Measurements from ENCODE around the gene CENATAC.
"Not testable (repeated sequence)": the region's sequence is repeated elsewhere in the genome, so short reads cannot be mapped to it uniquely, and the experiment has no call there.

Gene CENATAC

DNA sequence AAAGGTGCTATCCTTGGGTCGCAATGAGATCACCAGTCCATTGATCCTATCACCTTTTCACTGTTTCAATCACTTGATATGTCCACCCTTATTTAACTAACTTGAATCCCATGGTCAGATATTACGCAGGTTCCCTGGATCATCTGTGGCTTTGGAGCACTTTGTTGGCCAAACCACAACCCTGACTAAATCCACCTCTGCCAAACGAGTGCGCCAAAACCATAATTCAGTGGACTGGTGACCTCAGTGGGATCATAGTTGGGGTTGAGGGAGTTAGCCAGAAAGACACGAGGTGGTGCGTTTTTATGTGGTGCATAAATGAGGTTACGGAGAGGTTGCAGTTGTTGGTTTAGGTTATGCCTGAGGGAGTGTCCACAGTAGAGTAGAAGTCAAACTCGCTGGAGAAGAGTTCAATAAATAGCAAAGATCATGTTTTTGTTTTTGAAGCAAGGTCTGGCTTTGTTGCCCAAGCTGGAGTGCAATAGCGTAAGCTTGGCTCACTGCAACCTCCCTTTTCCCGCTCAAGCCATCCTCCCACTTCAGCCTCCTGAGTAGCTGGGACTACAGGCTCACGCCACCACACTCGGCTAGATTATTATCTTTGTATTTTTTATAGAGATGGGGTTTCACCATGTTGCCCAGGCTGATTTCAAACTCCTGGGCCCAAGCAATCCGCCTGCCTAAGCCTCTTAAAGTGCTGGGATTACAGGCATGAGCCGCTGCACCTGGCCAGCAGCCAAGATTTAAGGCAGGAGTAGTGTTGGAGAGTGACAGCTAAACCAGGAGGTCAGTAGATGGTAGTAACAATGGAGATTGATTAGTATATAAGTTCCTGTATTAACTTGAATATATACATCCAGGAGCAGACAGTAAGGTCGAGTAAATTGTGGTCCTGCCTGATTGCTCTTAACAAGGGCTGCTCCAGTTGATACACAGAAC lies 21.9 kb upstream of the CENATAC start:
- Mint-ChIP-seq H3K27ac (no peak overlapping the region), H3K27me3 (peaks cover 32 to 51% of the 10 kb centered on the region in 2 donors), H3K9me3 (no peaks in the 10 kb centered on the region), H3K4me1 (ENCODE audit: low read depth in 2 of 2) (no peaks in the 10 kb centered on the region), H3K36me3 (ENCODE audit: insufficient read depth) (no peaks in the 10 kb centered on the region), H3K4me3 (no peak overlapping the region)
- DNase-seq, result no peak
- ATAC-seq (replicated peaks), result no peak

DNA sequence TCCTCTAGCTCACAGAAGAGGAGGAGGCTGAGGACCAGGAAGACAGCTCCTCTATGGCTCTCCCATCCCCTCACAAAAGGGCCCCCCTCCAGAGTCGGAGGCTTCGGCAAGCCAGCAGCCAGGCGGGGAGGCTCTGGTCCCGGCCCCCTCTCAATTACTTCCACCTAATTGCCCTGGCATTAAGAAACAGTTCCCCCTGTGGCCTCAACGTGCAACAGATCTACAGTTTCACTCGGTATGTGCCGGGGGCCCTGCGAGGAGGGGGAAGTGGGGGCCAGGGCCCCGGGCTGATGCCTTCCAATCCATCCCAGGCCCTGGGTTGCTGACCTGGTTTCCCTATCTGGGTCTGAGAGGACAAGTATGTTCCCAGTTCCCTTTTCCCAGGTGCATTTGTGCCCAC lies 18.5 kb upstream of the CENATAC start:
- no peaks in the 10 kb centered on the region for H3K9me3 Mint-ChIP-seq
- H3K4me3 Mint-ChIP-seq, result no peak overlapping the region
- DNase-seq, result no peak
- H3K36me3 Mint-ChIP-seq (ENCODE audit: insufficient read depth), result no peaks in the 10 kb centered on the region
- H3K4me1 Mint-ChIP-seq (ENCODE audit: low read depth in 2 of 2), result no peaks in the 10 kb centered on the region
- no peak for ATAC-seq (replicated peaks)
- peaks cover 24 to 36% of the 10 kb centered on the region in 2 donors for H3K27me3 Mint-ChIP-seq
- H3K27ac Mint-ChIP-seq, result no peak overlapping the region

DNA sequence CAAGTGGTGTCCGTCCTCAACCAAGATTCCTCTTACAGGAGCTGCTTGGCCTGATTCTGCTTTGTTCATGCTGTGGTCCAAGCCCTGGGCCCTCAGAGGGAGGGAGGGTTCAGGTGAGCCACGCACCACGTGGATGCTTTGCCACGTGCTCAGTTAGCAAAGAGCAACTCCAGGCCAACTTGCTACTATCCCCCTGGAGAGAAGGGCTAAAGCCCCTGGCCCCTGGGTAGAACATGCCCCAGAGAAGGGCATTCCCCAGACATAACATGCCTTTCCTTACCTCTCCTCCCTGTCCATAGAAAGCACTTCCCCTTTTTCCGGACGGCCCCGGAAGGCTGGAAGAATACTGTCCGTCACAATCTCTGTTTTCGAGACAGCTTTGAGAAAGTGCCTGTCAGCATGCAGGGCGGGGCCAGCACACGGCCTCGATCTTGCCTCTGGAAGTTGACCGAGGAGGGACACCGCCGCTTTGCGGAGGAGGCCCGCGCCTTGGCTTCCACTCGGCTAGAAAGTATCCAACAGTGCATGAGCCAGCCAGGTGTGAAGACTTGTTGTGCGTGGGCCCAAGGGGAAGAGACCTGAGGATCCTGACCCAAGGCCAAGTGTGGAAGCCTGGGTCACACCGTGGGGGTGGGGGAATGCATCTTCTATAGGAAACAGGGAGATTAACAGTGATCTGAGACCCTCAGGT lies 17.6 kb upstream of the CENATAC start:
- Mint-ChIP-seq H3K27me3 (peaks cover 15 to 27% of the 10 kb centered on the region in 2 donors), H3K4me1 (ENCODE audit: low read depth in 2 of 2) (no peaks in the 10 kb centered on the region), H3K4me3 (no peak overlapping the region), H3K36me3 (ENCODE audit: insufficient read depth) (no peaks in the 10 kb centered on the region), H3K27ac (no peak overlapping the region), H3K9me3 (no peaks in the 10 kb centered on the region)
- no peak for DNase-seq
- ATAC-seq (replicated peaks), result no peak

DNA sequence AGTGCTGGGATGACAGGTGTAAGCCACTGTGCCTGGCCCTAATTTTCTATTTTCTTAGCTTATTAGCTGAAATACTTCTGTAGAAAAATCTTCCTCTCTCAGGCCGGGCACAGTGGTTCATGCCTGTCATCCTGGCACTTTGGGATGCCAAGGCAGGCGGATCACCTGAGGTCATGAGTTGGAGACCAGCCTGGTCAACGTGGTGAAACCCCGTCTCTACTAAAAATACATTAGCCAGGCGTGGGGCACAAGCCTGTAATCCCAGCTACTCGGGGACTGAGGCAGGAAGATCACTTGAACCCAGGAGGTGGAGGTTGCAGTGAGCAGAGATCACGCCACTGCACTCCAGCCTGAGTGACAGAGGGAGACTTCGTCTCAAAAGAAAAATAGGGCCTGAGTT lies 13.6 kb upstream of the CENATAC start:
- not testable (repeated sequence) for ATAC-seq (replicated peaks); H3K27me3 Mint-ChIP-seq; H3K27ac Mint-ChIP-seq; H3K36me3 Mint-ChIP-seq (ENCODE audit: insufficient read depth); H3K9me3 Mint-ChIP-seq; H3K4me3 Mint-ChIP-seq; DNase-seq; H3K4me1 Mint-ChIP-seq (ENCODE audit: low read depth in 2 of 2)

DNA sequence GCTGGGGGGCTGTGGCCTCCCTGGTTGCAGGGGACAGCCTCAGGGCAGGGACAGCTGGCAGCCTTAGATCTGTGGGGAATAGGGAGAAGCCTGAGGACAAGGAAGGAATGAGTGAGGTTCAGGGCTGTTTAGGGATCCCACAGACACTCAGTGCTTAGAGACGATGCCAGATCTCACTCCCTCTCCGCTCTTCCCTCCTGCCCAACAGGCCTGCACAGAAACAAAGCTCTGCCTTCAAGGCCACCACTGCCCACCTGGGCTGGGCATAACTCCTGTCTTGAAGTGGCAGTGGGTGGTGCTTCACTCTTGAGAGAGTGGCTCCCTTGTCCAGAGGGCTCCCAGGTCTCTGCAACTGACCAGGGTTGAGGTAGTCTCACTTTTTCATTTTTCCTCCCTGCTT lies 13.1 kb upstream of the CENATAC start:
- H3K27ac Mint-ChIP-seq, result peak overlapping the region in 1 of 2 donors; percentile 88
- no peak for DNase-seq
- no peak for ATAC-seq (replicated peaks)
- H3K27me3 Mint-ChIP-seq, result no peaks in the 10 kb centered on the region
- H3K4me1 Mint-ChIP-seq (ENCODE audit: low read depth in 2 of 2), result peaks cover 0 to 2% of the 10 kb centered on the region in 2 donors
- H3K9me3 Mint-ChIP-seq, result no peaks in the 10 kb centered on the region
- peaks cover 3% of the 10 kb centered on the region for H3K36me3 Mint-ChIP-seq (ENCODE audit: insufficient read depth)
- H3K4me3 Mint-ChIP-seq, result no peak overlapping the region

DNA sequence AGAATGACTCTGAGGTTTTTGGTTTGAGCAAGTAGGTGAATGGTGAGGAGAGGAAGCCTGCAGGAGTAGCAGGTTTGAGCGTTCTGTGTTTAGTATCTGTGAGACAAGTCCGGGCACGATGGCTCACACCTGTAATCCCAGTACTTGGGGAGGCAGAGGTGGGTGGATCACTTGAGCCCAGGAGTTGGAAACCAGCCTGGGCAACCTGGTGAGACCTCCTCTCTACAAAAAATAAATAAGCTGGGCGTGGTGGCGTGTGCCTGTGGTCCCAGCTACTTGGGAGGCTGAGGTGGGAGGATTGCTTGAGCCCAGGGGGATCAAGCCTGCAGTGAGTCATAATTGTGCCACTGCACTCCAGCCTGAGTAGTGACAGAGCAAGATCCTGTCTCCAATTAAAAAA lies 9.7 kb upstream of the CENATAC start:
- DNase-seq (no peak), ATAC-seq (replicated peaks) (no peak)
- Mint-ChIP-seq H3K36me3 (ENCODE audit: insufficient read depth) (peaks cover 3% of the 10 kb centered on the region), H3K27me3 (no peaks in the 10 kb centered on the region), H3K4me1 (ENCODE audit: low read depth in 2 of 2) (peaks cover 0 to 2% of the 10 kb centered on the region in 2 donors), H3K4me3 (no peak overlapping the region), H3K9me3 (no peaks in the 10 kb centered on the region), H3K27ac (no peak overlapping the region)

DNA sequence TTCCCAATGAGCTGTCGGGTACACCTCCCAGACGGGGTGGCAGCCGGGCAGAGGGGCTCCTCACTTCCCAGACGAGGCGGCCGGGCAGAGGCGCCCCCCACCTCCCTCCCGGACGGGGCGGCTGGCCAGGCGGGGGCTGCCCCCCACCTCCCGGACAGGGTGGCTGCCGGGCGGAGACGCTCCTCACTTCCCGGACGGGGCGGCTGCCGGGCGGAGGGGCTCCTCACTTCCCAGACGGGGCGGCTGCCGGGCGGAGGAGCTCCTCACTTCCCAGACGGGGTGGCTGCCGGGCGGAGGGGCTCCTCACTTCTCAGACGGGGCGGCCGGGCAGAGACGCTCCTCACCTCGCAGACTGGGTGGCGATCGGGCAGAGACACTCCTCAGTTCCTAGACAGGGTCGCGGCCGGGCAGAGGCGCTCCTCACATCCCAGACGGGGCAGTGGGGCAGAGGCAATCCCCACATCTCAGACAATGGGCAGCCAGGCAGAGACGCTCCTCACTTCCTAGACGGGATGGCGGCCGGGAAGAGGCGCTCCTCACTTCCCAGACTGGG lies 6.4 kb upstream of the CENATAC start:
- not testable (repeated sequence) for H3K4me3 Mint-ChIP-seq; ATAC-seq (replicated peaks); DNase-seq

DNA sequence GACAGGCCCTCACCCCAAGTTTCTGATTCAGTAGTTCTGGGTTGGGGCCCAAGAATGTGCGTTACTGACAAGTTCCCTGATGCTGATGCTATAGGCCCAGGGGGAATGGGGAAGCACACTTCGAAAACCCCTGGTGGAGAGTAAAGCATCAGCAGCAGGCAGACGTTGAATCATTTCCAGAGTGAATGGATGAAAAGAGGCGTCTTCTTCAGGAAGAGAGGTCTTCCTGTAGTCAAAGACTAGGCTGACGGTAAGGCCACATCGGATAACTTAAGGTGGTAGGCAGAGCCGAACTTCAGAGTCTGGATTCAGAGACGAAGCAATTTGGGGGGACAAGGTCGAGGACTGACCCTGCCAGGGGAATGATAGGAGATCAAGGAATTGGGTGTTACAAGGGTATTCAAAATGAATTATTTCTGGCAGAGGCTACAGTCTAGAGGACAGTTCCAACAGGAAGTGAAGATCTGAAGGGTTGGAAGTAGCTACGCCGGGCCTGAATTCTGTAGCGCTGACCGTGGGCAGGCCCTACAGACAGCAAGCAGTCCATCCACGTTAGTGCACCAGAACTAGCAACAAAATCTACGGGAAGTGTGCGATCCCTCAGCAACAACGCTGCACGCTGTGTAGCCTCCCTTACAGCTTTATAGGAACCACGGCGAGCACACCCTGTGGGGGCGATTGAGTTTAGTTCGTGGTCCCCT lies 862 bp upstream of the CENATAC start:
- Mint-ChIP-seq H3K9me3 (no peaks in the 10 kb centered on the region), H3K36me3 (ENCODE audit: insufficient read depth) (peaks cover 38% of the 10 kb centered on the region), H3K4me3 (peak overlapping the region; percentile 82 to 95), H3K27me3 (no peaks in the 10 kb centered on the region), H3K4me1 (ENCODE audit: low read depth in 2 of 2) (peaks cover 25 to 26% of the 10 kb centered on the region in 2 donors), H3K27ac (peak overlapping the region; percentile 98 to 99)
- DNase-seq, result peak; percentile 14 to 26 (median 23)
- ATAC-seq (replicated peaks), result peak; percentile 12

More for the DNA sequence above, 6.4 kb upstream of the CENATAC start:
- not testable (repeated sequence) for H3K4me1 Mint-ChIP-seq (ENCODE audit: low read depth in 2 of 2); H3K27ac Mint-ChIP-seq; H3K36me3 Mint-ChIP-seq (ENCODE audit: insufficient read depth); H3K9me3 Mint-ChIP-seq; H3K27me3 Mint-ChIP-seq

DNA sequence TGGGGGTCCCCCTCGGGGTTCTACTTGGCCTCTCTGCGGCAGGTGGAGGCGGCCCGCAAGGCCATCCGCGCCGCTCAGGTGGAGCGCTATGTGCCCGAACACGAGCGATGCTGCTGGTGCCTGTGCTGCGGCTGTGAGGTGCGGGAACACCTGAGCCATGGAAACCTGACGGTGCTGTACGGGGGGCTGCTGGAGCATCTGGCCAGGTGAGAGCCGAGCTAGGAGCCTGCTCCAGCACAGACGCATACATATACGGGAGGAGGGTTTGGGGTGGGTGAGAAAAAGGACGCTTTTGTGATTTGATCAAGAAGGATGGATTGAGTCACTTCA lies 415 bp downstream of the CENATAC start:
- H3K36me3 Mint-ChIP-seq (ENCODE audit: insufficient read depth), result peaks cover 51% of the 10 kb centered on the region
- peak overlapping the region; percentile 82 to 95 for H3K4me3 Mint-ChIP-seq
- H3K4me1 Mint-ChIP-seq (ENCODE audit: low read depth in 2 of 2), result peaks cover 25 to 26% of the 10 kb centered on the region in 2 donors
- no peaks in the 10 kb centered on the region for H3K9me3 Mint-ChIP-seq
- ATAC-seq (replicated peaks), result peak; percentile 9
- no peaks in the 10 kb centered on the region for H3K27me3 Mint-ChIP-seq
- DNase-seq, result no peak
- peak overlapping the region; percentile 98 to 99 for H3K27ac Mint-ChIP-seq

DNA sequence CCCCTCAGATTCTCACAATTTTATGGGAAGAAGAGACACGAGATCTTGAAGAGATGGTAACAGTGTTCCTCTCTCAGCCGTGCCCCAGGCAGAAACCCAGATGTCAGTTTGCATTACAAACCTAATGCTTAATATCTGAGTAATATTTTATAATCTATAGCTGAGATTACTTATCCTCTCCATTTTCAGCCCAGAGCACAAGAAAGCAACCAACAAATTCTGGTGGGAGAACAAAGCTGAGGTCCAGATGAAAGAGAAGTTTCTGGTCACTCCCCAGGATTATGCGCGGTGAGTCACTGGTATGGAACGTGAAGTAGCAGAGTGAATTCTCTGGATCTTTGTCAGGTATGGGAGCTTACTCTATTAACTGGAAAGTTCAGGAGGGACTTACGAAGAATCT lies 884 bp downstream of the CENATAC start:
- Mint-ChIP-seq H3K27me3 (no peaks in the 10 kb centered on the region), H3K4me3 (peak overlapping the region; percentile 82 to 95), H3K36me3 (ENCODE audit: insufficient read depth) (peaks cover 56% of the 10 kb centered on the region), H3K4me1 (ENCODE audit: low read depth in 2 of 2) (peaks cover 25 to 26% of the 10 kb centered on the region in 2 donors), H3K27ac (peak overlapping the region; percentile 98 to 99), H3K9me3 (no peaks in the 10 kb centered on the region)
- DNase-seq (no peak), ATAC-seq (replicated peaks) (no peak)

DNA sequence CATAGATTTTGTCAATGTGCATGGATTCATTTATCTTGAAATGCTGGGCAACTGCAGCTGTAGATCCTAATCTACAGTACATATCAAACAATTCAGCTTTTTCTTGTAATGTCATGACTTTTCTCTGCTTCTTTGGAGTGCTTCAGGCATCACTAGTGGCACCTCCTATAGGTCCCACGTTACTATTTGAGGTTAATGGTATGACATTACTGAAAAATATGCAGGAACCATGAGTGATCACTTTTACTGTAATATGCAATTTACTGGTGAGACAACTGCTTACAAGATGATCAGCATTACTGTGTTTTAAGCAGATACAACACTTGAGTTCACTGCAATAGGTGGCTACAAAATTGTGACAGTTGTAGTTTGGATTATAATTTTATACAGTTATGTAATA lies 3.0 kb downstream of the CENATAC start:
- Mint-ChIP-seq H3K4me1 (ENCODE audit: low read depth in 2 of 2) (peaks cover 25 to 26% of the 10 kb centered on the region in 2 donors), H3K27ac (no peak overlapping the region), H3K36me3 (ENCODE audit: insufficient read depth) (peaks cover 76% of the 10 kb centered on the region), H3K9me3 (no peaks in the 10 kb centered on the region), H3K27me3 (no peaks in the 10 kb centered on the region), H3K4me3 (no peak overlapping the region)
- DNase-seq (no peak), ATAC-seq (replicated peaks) (no peak)

DNA sequence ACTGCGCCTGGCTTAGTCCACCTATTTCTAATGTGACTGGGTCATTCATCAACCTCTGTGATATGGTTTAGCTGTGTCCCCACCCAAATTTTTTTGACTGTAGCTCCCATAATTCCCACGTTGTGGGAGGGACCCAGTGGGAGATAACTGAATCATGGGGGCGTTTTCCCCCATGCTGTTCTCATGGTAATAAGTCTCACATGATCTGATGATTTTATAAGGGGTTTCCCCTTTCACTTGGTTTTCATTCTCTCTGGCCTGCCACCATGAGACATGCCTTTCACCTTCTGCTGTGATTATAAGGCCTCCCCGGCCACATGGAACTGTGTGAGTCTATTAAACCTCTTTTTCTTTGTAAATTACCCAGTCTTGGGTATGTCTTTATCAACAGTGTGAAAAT lies 8.7 kb downstream of the CENATAC start:
- H3K36me3 Mint-ChIP-seq (ENCODE audit: insufficient read depth), result peaks cover 81% of the 10 kb centered on the region
- H3K27ac Mint-ChIP-seq, result peak overlapping the region in 1 of 2 donors; percentile 23

DNA sequence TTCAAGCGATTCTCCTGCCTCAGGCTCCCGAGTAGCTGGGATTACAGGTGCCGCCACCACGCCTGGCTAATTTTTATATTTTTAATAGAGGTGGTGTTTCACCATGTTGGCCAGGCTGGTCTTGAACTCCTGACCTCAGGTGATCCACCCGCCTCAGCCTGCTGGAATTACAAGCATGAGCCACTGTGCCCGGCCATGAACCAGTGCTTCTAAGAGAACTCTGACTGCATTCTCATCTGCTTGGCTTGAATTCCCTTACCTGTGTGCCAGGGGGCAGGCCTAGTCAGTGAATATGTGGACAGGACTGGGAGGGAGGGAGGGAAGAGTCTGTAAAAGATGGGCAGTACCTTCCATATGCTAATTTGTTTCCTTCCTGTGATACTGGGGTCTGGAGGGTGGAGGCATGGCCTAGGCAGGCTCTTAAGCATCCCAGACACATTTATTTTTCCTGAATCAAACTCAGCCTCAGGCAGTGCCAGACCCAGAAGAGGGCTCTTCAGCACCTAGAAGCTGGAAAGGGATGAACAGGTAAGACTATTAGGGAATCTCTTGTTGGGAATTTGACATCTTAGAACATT lies 13.6 kb downstream of the CENATAC start:
- no peaks in the 10 kb centered on the region for H3K9me3 Mint-ChIP-seq
- no peak overlapping the region for H3K27ac Mint-ChIP-seq
- H3K4me3 Mint-ChIP-seq, result no peak overlapping the region
- H3K27me3 Mint-ChIP-seq, result no peaks in the 10 kb centered on the region
- ATAC-seq (replicated peaks) (no peak), DNase-seq (no peak)
- peaks cover 73% of the 10 kb centered on the region for H3K36me3 Mint-ChIP-seq (ENCODE audit: insufficient read depth)
- peaks cover 12 to 19% of the 10 kb centered on the region in 2 donors for H3K4me1 Mint-ChIP-seq (ENCODE audit: low read depth in 2 of 2)

More for the DNA sequence above, 8.7 kb downstream of the CENATAC start:
- no peak for ATAC-seq (replicated peaks)
- no peaks in the 10 kb centered on the region for H3K9me3 Mint-ChIP-seq
- no peak overlapping the region for H3K4me3 Mint-ChIP-seq
- no peaks in the 10 kb centered on the region for H3K27me3 Mint-ChIP-seq
- peaks cover 1 to 5% of the 10 kb centered on the region in 2 donors for H3K4me1 Mint-ChIP-seq (ENCODE audit: low read depth in 2 of 2)
- DNase-seq, result no peak
